ENCODE data around the gene DNM3. TPM values are rescaled to one million over a fixed set of nuclear protein-coding genes. Genes with fewer than 3 reads are reported as not detected.

DNM3 gene
- total RNA-seq, 1 experiment from 2014 or later, result 1.3 TPM

DNA sequence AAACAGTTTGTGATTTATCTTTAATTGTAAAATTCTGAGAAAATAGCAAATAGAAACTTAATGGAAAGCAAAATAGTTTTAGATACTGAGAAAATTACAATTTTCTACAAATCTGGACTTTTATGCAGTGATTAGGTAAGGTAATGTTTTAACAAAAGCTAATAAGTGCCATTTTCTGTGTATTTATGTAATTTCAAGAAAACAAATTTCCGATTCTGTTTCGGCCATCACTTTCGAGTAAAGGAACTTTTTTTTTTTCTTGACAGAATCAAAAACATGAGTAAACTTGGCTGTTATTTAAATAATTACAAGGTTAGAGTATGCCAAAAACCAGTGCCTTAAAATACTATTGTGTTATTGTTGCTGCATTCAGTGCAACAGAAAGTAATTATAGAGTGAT is 298.8 kb downstream of the DNM3 start:
- DNase-seq (ENCODE audit: low spot score), result no peak

DNA sequence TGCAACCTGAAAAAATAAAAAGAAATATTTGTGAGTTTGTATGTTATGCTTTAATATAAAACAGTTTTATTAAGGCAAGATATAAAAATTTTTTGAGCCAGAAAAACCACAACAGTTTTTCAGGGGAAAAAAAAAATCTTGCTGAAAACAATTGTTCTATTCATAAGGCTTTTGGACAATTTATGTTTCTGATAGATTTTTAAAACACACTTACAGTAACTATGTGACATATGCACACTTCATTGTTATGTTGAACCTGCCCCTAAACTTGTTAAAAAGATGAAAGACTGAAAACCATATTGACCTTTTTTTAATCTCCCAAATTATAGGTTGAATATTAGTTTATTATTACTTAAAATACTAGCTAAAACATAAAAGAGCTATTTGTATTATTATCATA is 299.3 kb downstream of the DNM3 start:
- DNase-seq (ENCODE audit: low spot score), result no peak

GRCh38 chr1:172141341-172141881 is 300.1 kb downstream of the DNM3 start:
- DNase-seq (ENCODE audit: low spot score), result no peak

- DNase-seq (ENCODE audit: low spot score), result no peak
Observed at GRCh38 chr1:172142324-172142723, 301.0 kb downstream of the DNM3 start.

- DNase-seq (ENCODE audit: low spot score), result peak; percentile 32
Observed at GRCh38 chr1:172143384-172144055, 302.2 kb downstream of the DNM3 start.

DNA sequence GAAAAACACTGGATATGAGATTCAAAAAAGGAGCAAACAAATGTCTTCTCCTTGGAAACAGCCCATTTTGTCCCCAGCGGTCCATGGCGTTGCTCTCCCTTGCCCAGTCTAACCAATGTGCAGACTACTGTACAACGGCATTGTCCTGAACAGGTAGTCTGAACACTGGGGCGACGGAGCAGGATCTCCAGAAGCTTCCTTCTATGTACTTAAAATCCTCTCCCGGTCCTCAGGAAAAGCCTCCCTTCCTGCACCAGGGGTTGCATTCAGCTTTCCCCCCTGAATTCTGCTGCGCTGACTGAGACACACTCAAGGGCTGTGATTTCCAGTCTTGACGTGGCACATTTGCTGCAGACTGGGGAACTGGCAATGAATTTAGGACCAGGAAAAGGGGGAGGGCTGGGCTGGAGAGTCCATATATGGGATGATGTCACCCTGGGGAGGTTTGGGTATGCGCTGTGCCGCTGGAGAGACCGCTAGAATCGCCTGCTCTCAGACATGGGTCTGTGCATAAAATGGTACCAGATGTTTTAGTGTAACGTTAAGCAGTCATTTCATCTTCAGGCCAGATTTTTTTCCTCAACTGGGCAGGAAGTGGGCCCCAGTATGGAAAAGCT is 303.3 kb downstream of the DNM3 start:
- peak; percentile 81 for DNase-seq (ENCODE audit: low spot score)

DNA sequence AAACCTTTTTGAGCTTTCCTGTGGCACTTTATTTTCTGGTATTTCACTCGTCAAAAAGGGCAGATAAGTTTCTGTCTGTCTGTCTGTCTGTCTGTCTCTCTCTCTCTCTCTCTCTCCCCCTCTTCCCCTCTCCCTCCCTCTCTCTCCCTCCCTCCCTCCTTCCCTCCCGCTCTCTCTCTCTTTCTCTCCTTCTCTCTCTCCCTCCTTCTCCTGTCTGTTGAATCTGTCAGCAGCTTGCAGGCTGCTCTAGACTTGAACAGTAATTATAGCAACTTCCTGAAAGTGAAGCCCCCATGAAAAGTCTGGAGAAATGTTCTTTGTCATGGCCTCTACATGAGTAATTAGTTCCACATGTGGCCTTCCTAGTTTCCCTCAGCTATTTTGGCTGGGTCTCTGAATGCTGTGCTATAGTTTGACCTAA is 303.9 kb downstream of the DNM3 start:
- peak; percentile 27 for DNase-seq (ENCODE audit: low spot score)

GRCh38 chr1:172145656-172146055 is 304.4 kb downstream of the DNM3 start:
- no peak for DNase-seq (ENCODE audit: low spot score)

DNA sequence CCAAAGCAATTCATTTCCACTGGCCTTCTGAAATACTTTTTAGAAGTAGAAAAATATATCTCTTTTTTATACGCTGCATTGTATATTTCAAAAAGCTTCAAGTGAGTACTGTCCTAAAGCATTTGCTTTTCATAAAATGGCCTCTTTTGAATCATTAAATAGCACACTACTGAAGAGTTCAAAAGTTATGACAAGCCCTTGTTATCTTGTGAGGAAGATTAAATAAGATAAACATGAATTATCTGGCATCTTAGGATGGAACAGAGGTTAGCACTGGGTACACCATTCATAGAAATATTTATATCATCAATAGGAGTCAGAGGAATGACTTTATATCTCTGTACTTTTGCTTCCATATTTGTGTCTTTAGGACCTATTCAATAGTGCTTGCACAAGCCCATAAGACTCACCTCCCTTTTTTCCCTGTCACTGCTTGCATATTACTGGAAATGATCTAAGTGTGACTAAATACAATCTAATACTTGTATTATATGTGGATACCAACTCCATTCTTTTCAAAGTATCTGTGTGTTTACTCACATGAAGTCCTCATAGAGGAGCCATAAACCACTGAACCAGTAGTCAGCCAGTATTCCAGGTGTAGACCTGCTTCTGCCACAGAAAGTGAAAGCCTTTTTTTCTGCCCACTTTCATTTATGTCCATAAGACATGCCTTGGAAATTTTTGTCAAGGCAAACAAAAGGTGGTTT is 305.0 kb downstream of the DNM3 start:
- DNase-seq (ENCODE audit: low spot score), result no peak

DNA sequence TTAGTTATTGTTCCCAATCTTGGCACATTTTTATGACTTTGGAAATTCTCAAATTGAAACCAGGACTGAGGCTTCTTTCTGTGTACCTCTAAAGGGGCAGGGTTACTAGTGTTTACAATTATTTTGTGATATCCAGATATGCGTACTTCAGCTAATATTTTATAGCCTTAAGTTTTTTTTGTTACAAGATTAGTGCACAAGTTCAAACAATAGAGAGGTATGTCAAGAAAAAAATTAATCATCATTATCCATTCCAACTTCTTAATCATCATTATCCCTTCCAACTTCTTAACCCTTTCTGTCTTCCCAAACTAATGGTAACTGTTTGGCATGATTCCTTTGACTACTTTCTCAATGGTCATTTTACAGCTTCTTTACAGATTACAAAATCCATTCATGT is 306.2 kb downstream of the DNM3 start:
- DNase-seq (ENCODE audit: low spot score), result no peak

GRCh38 chr1:172148213-172148612 is 306.9 kb downstream of the DNM3 start:
- no peak for DNase-seq (ENCODE audit: low spot score)

DNA sequence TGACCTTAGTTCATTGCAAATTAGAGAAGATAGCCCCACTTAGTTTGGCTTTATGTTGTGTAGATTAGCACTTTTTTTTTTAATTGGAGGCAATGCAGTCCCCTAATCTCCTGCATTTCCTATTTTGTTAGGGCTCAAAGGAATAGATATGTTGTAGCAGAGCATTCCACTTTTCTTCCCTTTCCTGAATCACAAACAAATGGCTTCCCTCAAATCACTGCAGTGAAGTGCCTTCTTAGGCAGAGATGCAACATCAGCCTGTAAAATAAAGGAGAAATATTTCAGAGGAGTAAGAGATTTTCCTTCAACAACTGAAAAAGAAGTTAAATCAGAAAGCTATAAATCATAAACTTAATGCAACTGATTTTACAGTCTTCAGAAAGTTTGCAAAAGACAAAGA is 307.4 kb downstream of the DNM3 start:
- DNase-seq (ENCODE audit: low spot score), result no peak

- DNase-seq (ENCODE audit: low spot score), result no peak
Observed at GRCh38 chr1:172149346-172149745, 308.0 kb downstream of the DNM3 start.

DNA sequence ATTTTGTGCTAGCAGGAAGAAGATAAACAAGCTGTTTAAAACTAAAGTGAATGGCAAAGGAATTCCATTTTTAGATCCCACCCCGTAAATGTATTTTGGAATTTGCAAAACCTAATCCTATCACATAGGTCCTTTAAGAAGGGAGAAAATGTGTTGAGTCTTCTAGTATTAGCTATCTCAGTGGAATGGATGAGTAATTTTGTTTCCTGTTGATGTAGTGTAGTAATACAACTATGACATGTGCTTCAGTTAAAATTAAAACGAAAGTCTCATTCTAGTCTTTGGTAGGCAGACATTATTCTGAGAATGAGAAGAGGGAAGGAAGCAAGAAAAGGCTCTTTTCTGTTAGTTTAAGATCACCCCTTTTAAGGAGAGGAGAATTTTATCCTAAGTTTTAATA is 313.3 kb downstream of the DNM3 start:
- peak; percentile 57 for DNase-seq (ENCODE audit: low spot score)

- no peak for DNase-seq (ENCODE audit: low spot score)
Observed at GRCh38 chr1:172155766-172156165, 314.5 kb downstream of the DNM3 start.

- no peak for DNase-seq (ENCODE audit: low spot score)
Observed at GRCh38 chr1:172162236-172162635, 320.9 kb downstream of the DNM3 start.

- DNase-seq (ENCODE audit: low spot score), result no peak
Observed at GRCh38 chr1:172163498-172164215, 322.4 kb downstream of the DNM3 start.

DNA sequence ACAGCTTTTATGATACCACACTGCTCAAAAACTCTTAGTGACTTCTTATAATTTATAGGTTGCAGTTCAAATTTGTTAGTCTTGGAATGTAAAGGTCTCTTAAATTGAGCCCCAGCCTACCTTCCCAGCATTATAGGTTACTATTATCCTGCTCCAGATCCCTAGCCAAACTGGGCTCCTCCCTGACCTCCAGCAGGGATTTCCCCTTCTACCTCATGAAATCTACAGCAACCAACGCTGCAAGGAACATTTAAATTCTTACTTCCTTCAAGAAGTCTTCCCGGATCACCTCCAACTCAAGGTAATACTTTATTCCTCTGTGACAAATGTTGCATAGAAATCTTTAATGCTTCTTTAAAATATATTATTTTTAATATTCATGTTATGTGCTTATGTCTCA is 324.1 kb downstream of the DNM3 start:
- no peak for DNase-seq (ENCODE audit: low spot score)

GRCh38 chr1:172167796-172168596 is 326.7 kb downstream of the DNM3 start:
- DNase-seq (ENCODE audit: low spot score), result no peak

DNA sequence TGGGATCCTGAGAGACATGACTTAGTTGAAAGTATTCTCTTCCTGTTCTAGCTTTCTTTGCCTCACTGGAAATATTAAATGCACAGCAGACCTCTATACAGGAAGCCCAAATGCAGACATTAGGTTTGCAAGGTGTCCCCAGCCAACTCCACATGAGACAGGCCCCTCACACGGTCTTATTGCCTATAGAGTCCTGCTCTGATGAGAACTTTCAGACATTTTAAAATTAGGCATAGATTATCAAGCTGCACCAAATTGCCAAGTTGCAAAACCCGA is 327.2 kb downstream of the DNM3 start:
- no peak for DNase-seq (ENCODE audit: low spot score)

DNA sequence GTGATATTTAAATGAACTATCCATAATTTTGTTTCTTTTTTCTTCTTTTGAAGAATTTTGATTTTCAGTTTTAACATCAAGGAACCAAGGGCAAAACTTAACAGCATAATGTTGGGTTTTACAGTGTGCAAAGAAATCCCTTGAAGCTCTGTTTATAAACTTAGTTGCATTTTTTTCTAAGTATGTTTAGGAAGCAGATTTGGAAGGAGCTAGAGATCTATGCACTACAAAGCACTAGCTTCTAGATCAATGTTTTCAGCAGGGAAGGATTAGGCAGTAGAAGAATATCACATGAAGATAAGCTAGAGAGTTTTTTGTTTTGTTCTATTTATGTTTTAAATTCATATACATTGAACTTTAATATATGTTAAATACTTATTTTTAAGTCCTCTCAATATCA is 328.5 kb downstream of the DNM3 start:
- no peak for DNase-seq (ENCODE audit: low spot score)
